Measurements from ENCODE around the gene BMPER.

The BMPER gene

DNA sequence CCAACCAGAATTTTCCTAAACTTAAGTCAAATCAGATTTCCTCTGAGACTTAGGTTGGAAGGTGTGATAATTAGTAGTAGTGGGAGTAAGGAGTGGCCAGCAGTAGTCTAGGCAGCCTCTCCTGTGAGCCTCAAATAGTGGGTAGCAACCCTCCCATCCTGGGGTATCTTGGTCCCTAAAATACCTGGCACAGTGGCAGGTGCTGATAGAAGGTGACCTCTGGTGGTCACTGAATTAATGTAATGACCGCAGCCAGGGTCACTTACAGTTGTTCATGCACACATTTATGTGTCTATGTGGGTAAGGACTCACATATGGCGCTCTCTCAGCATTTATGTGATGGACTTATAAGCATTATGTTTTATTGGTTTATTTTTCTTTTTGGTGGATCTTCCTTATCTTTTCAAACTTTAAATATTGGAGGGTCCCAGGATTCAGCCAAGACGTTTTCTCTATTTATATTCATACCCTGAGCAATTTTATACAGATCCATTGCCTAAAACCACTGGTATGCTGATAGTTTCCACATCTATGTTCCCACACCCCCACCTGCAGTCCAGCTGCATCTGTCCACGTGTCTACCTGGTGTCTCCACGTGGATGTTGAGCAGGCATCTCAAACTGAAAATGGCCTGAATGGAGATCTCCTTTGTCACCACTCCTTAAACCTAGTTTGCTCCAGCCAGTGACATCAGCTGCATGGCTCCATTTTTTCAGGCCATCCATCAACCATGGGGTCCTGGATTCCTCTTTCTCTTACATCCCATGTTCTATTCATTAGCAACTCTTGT, 18.3 kb downstream of the BMPER start:
- Histone ChIP-seq H2AFZ (ENCODE audit: low read length, unreplicated experiment) (no peak overlapping the region), H3K27ac (ENCODE audit: low read depth, low read length) (no peak overlapping the region), H3K36me3 (ENCODE audit: insufficient read depth, low read length) (no peaks in the 10 kb centered on the region), H3K4me1 (ENCODE audit: control insufficient read depth, insufficient read depth, low read length, unreplicated experiment) (no peaks in the 10 kb centered on the region), H3K4me3 (ENCODE audit: low read depth, low read length) (no peak overlapping the region), H3K27me3 (ENCODE audit: insufficient read depth, low read length) (no peaks in the 10 kb centered on the region), H3K79me2 (ENCODE audit: control insufficient read depth, insufficient read depth, low read length, unreplicated experiment) (no peaks in the 10 kb centered on the region)

- no peak overlapping the region for H3K27ac ChIP-seq (ENCODE audit: low read depth, low read length)
- H3K4me1 ChIP-seq (ENCODE audit: control insufficient read depth, insufficient read depth, low read length, unreplicated experiment), result no peaks in the 10 kb centered on the region
- no peaks in the 10 kb centered on the region for H3K27me3 ChIP-seq (ENCODE audit: insufficient read depth, low read length)
- H2AFZ ChIP-seq (ENCODE audit: low read length, unreplicated experiment), result no peak overlapping the region
- H3K79me2 ChIP-seq (ENCODE audit: control insufficient read depth, insufficient read depth, low read length, unreplicated experiment), result no peaks in the 10 kb centered on the region
- H3K36me3 ChIP-seq (ENCODE audit: insufficient read depth, low read length), result no peaks in the 10 kb centered on the region
- H3K4me3 ChIP-seq (ENCODE audit: low read depth, low read length), result no peak overlapping the region
Measured at GRCh38 chr7:33926535-33926934, 21.2 kb downstream of the BMPER start.

GRCh38 chr7:33928986-33929385, 23.6 kb downstream of the BMPER start:
- H2AFZ ChIP-seq (ENCODE audit: low read length, unreplicated experiment), result no peak overlapping the region
- peaks cover 17% of the 10 kb centered on the region for H3K4me1 ChIP-seq (ENCODE audit: control insufficient read depth, insufficient read depth, low read length, unreplicated experiment)
- no peaks in the 10 kb centered on the region for H3K79me2 ChIP-seq (ENCODE audit: control insufficient read depth, insufficient read depth, low read length, unreplicated experiment)
- H3K27me3 ChIP-seq (ENCODE audit: insufficient read depth, low read length), result no peaks in the 10 kb centered on the region
- no peak overlapping the region for H3K4me3 ChIP-seq (ENCODE audit: low read depth, low read length)
- no peaks in the 10 kb centered on the region for H3K36me3 ChIP-seq (ENCODE audit: insufficient read depth, low read length)
- no peak overlapping the region for H3K27ac ChIP-seq (ENCODE audit: low read depth, low read length)

- Histone ChIP-seq H2AFZ (ENCODE audit: low read length, unreplicated experiment) (peak overlapping the region; percentile 89), H3K27me3 (ENCODE audit: insufficient read depth, low read length) (no peaks in the 10 kb centered on the region), H3K4me3 (ENCODE audit: low read depth, low read length) (peak overlapping the region; percentile 67), H3K4me1 (ENCODE audit: control insufficient read depth, insufficient read depth, low read length, unreplicated experiment) (peaks cover 25% of the 10 kb centered on the region), H3K27ac (ENCODE audit: low read depth, low read length) (peak overlapping the region; percentile 93), H3K79me2 (ENCODE audit: control insufficient read depth, insufficient read depth, low read length, unreplicated experiment) (peaks cover 3% of the 10 kb centered on the region), H3K36me3 (ENCODE audit: insufficient read depth, low read length) (no peaks in the 10 kb centered on the region)
Measured at GRCh38 chr7:33932221-33932620, 26.9 kb downstream of the BMPER start.

DNA sequence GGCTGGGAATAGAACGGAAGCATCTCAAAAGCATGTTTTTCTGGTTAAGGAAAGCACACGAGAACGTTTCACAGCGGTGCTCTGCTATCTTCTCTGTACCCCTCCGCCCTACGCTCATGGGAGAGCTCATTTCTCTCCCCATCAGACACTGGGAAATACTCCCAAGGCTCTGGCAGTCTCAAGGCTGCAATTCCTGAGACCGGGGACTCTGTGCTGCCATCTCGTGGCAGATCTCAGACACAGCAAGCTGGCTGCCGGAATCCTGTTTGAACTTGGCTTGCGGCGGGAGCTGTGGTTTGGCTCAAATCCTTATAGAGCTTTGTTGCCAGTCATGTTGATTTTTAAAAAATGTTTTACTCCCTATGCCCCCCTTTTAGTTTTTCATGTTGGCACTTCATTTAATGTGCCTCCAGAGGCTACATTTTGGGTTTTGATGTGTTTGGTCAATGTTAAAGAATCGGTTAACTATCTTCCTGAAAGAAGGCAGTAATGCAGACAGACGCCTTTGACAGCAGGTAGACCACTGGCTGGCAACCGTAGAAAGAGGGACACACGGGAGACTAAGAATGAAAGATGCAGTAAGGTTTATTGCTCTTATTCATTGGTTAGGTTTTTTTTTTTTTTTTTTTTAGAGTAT, 27.6 kb downstream of the BMPER start:
- peak overlapping the region; percentile 67 for H3K4me3 ChIP-seq (ENCODE audit: low read depth, low read length)
- H2AFZ ChIP-seq (ENCODE audit: low read length, unreplicated experiment), result peak overlapping the region; percentile 16
- peak overlapping the region; percentile 93 for H3K27ac ChIP-seq (ENCODE audit: low read depth, low read length)
- no peaks in the 10 kb centered on the region for H3K27me3 ChIP-seq (ENCODE audit: insufficient read depth, low read length)
- H3K4me1 ChIP-seq (ENCODE audit: control insufficient read depth, insufficient read depth, low read length, unreplicated experiment), result peaks cover 25% of the 10 kb centered on the region
- no peaks in the 10 kb centered on the region for H3K36me3 ChIP-seq (ENCODE audit: insufficient read depth, low read length)
- H3K79me2 ChIP-seq (ENCODE audit: control insufficient read depth, insufficient read depth, low read length, unreplicated experiment), result peaks cover 3% of the 10 kb centered on the region

DNA sequence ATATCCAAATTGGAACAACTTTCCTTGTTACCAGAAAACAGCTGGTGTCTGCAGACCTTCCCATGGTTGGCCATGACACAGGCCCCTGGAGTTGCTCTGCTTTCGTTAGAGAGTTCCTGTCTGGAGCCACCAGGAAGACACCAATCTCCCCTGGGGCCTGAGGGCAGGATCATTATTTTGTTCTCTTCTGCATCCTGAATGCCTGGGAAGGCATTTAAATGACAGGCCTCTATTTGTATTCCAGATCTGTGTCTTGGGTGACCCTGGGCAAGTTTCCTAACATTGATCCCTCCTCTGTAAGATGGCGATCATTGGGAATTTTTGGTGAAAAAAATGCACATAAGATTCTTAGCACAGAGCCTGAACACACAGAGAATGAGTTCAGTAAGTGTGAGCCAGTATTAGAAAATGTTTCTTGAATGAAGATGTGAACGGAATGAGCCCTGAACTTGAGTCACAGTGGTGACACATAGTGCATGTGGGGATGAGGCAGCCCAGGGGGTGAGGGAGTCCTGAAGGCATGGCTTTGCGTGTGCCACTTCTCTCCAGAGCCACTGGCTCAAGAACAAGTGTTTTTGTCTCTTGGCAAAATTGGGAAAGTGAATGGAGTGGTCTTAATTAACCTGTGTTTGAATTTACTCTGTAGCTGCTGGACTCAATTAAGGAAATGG, 28.4 kb downstream of the BMPER start:
- Histone ChIP-seq H3K27me3 (ENCODE audit: insufficient read depth, low read length) (no peaks in the 10 kb centered on the region), H3K4me3 (ENCODE audit: low read depth, low read length) (peak overlapping the region; percentile 33; the same call in 1 of the 2 replicates), H3K79me2 (ENCODE audit: control insufficient read depth, insufficient read depth, low read length, unreplicated experiment) (peaks cover 3% of the 10 kb centered on the region), H3K4me1 (ENCODE audit: control insufficient read depth, insufficient read depth, low read length, unreplicated experiment) (peaks cover 25% of the 10 kb centered on the region), H3K36me3 (ENCODE audit: insufficient read depth, low read length) (no peaks in the 10 kb centered on the region), H2AFZ (ENCODE audit: low read length, unreplicated experiment) (peak overlapping the region; percentile 47), H3K27ac (ENCODE audit: low read depth, low read length) (peak overlapping the region; percentile 93)

GRCh38 chr7:33934391-33934790, 29.1 kb downstream of the BMPER start:
- no peak overlapping the region for H2AFZ ChIP-seq (ENCODE audit: low read length, unreplicated experiment)
- peak overlapping the region; percentile 93 for H3K27ac ChIP-seq (ENCODE audit: low read depth, low read length)
- H3K27me3 ChIP-seq (ENCODE audit: insufficient read depth, low read length), result no peaks in the 10 kb centered on the region
- H3K36me3 ChIP-seq (ENCODE audit: insufficient read depth, low read length), result peaks cover 5% of the 10 kb centered on the region; the same call in 1 of the 2 replicates
- no peak overlapping the region for H3K4me3 ChIP-seq (ENCODE audit: low read depth, low read length)
- peaks cover 3% of the 10 kb centered on the region for H3K79me2 ChIP-seq (ENCODE audit: control insufficient read depth, insufficient read depth, low read length, unreplicated experiment)
- H3K4me1 ChIP-seq (ENCODE audit: control insufficient read depth, insufficient read depth, low read length, unreplicated experiment), result peaks cover 25% of the 10 kb centered on the region

- Histone ChIP-seq H3K27ac (ENCODE audit: low read depth, low read length) (no peak overlapping the region), H2AFZ (ENCODE audit: low read length, unreplicated experiment) (no peak overlapping the region), H3K36me3 (ENCODE audit: insufficient read depth, low read length) (peaks cover 5% of the 10 kb centered on the region; the same call in 1 of the 2 replicates), H3K4me1 (ENCODE audit: control insufficient read depth, insufficient read depth, low read length, unreplicated experiment) (peaks cover 31% of the 10 kb centered on the region), H3K27me3 (ENCODE audit: insufficient read depth, low read length) (no peaks in the 10 kb centered on the region), H3K79me2 (ENCODE audit: control insufficient read depth, insufficient read depth, low read length, unreplicated experiment) (peaks cover 3% of the 10 kb centered on the region), H3K4me3 (ENCODE audit: low read depth, low read length) (no peak overlapping the region)
Measured at GRCh38 chr7:33936503-33936902, 31.2 kb downstream of the BMPER start.

DNA sequence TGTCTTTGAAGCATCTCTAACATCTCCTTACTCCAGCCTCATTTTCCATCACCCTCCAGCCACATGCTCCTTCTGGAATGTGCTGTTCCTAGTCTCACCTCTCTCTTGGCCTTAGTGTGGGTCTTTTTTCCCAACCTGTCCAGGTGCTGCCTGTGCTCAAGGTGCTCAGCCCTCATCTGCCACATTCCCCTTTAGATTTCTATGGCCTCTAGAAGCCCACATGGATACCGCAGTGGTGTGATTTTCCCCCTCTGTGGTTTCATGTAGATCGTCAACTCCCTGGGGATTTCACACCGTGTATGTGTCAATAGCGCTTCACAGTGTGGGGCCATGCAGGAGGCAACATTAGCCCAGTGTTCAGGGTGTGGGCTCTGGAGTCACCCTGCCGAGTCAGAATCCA, 32.5 kb downstream of the BMPER start:
- H3K4me1 ChIP-seq (ENCODE audit: control insufficient read depth, insufficient read depth, low read length, unreplicated experiment), result peaks cover 25% of the 10 kb centered on the region
- no peaks in the 10 kb centered on the region for H3K27me3 ChIP-seq (ENCODE audit: insufficient read depth, low read length)
- no peak overlapping the region for H2AFZ ChIP-seq (ENCODE audit: low read length, unreplicated experiment)
- H3K79me2 ChIP-seq (ENCODE audit: control insufficient read depth, insufficient read depth, low read length, unreplicated experiment), result peaks cover 3% of the 10 kb centered on the region
- H3K36me3 ChIP-seq (ENCODE audit: insufficient read depth, low read length), result peaks cover 5% of the 10 kb centered on the region; the same call in 1 of the 2 replicates
- H3K27ac ChIP-seq (ENCODE audit: low read depth, low read length), result no peak overlapping the region
- H3K4me3 ChIP-seq (ENCODE audit: low read depth, low read length), result no peak overlapping the region

- no peak overlapping the region for H3K4me3 ChIP-seq (ENCODE audit: low read depth, low read length)
Measured at GRCh38 chr7:33939121-33939520, 33.8 kb downstream of the BMPER start.

More at GRCh38 chr7:33939121-33939520, 33.8 kb downstream of the BMPER start:
- no peak overlapping the region for H2AFZ ChIP-seq (ENCODE audit: low read length, unreplicated experiment)
- no peak overlapping the region for H3K27ac ChIP-seq (ENCODE audit: low read depth, low read length)
- H3K36me3 ChIP-seq (ENCODE audit: insufficient read depth, low read length), result peaks cover 5% of the 10 kb centered on the region; the same call in 1 of the 2 replicates
- no peaks in the 10 kb centered on the region for H3K27me3 ChIP-seq (ENCODE audit: insufficient read depth, low read length)
- peaks cover 13% of the 10 kb centered on the region for H3K4me1 ChIP-seq (ENCODE audit: control insufficient read depth, insufficient read depth, low read length, unreplicated experiment)
- peaks cover 3% of the 10 kb centered on the region for H3K79me2 ChIP-seq (ENCODE audit: control insufficient read depth, insufficient read depth, low read length, unreplicated experiment)
